Tibial nerve (tissue), 4 donors: ENCODE data around the gene SIT1. TPM values are rescaled to one million over a fixed set of nuclear protein-coding genes. Genes with fewer than 3 reads are reported as not detected.

ENCODE experiments used
- DNase-seq, 2 donors: peaks; one replicate each; pipeline ENCODE4 v3.0.0-alpha.2; 2019; ENCODE audit warnings: low spot score in 2 of 2
- H3K27ac ChIP-seq, 4 donors: fragments of 200-600 bp; sonication (generic) in 3 of 4; one replicate each; pipeline ENCODE4 v1.5.1; 2017 to 2019; ENCODE audit warnings: mild to moderate bottlenecking in 1 of 4
- H3K27me3 ChIP-seq, 2 donors: fragments of 200-600 bp; sonication (generic) in 1 of 2; one replicate each; pipeline versions ENCODE4 v1.5.1 to v1.6.0; 2017 to 2019
- H3K36me3 ChIP-seq, 3 donors: fragments of 200-600 bp; sonication (generic); one replicate each; pipeline ENCODE4 v1.5.1; 2018 to 2019
- H3K4me1 ChIP-seq, 4 donors: fragments of 200-600 bp; sonication (generic) in 3 of 4; one replicate each; pipeline ENCODE4 v1.5.1; 2017 to 2019
- H3K4me3 ChIP-seq, 4 donors: fragments of 200-600 bp; sonication (generic) in 3 of 4; one replicate each; pipeline ENCODE4 v1.5.1; 2017 to 2019; ENCODE audit warnings: mild to moderate bottlenecking in 1 of 4, moderate library complexity in 1 of 4
- H3K9me3 ChIP-seq, 4 donors: fragments of 200-600 bp; sonication (generic) in 3 of 4; one replicate each; pipeline ENCODE4 v1.5.1; 2017 to 2019
- EP300 ChIP-seq, 2 donors: sonication (generic); formaldehyde crosslinking; IDR thresholded peaks; one replicate each; pipeline ENCODE4 v1.6.1; 2017; ENCODE audit warnings: antibody characterized with exemption in 2 of 2, mild to moderate bottlenecking in 1 of 2
- POLR2A ChIP-seq, 2 donors: fragments of 450-650 bp; IDR thresholded peaks; one replicate each; pipeline ENCODE4 v1.6.1; 2017; ENCODE audit warnings: antibody characterized with exemption in 2 of 2, mild to moderate bottlenecking in 2 of 2, moderate library complexity in 2 of 2
- WGBS, 2 donors: methylation state at CpG; one replicate each; pipeline ENCODE4 v1.1.5; 2018; 5-methylcytosine and 5-hydroxymethylcytosine counted together
- total RNA-seq, 4 donors: library from RNA; depleted of rRNA; stranded (reverse); fragments of >200 nt; gene quantifications; one replicate each; pipeline ENCODE4 v1.1.0, GENCODE V29; 2016
- TF ChIP-seq, protein P1 (sequence below), 5 experiments: fragments of 200-600 bp in 3 of 5; fragments of 450-650 bp in 2 of 5; sonication (generic) in 3 of 5; IDR thresholded peaks; one replicate each; pipeline ENCODE4 v1.5.1; 2016 to 2019; ENCODE audit warnings: antibody characterized with exemption in 5 of 5, mild to moderate bottlenecking in 3 of 5, moderate library complexity in 2 of 5

Gene SIT1
- total RNA-seq, 4 donors from 2014 or later: 0.39 TPM; not detected in 3

DNA sequence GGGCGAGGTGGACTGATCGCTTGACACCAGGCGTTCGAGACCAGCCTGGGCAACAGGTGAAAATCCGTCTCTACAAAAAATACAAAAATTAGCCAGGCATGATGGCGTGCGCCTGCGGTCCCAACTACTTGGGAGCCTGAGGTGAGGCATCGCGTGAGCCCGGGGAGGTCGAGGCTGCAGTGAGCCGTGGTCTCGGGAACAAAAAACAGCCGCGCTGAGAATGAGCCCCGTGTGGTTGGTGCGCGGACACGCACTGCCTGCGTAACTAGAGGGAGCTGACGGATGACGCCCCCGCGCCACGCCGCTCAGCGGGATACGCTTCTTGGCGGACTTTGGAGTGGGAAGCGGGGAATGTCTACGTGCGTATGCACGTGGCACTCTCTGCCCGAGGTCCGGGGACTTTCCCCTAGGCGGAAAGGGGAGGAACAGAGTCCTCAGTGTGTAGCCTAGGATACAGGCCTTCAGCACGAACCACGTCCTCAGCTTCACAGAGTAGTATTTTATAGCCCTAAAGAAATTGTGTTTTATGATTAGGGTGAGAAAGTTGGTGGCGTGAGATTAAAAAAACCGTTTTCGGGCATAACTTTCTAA lies 6.9 kb upstream of the SIT1 start, which contains the start of gene RMRP:
Gene RMRP, minus strand, starts transcription at position 474 of the 591 bp plus-strand sequence.
- WGBS, 2 donors: 0 to 1% methylated on average over 33 to 42 of the region's 42 CpGs
- TF ChIP-seq, protein P1, sequence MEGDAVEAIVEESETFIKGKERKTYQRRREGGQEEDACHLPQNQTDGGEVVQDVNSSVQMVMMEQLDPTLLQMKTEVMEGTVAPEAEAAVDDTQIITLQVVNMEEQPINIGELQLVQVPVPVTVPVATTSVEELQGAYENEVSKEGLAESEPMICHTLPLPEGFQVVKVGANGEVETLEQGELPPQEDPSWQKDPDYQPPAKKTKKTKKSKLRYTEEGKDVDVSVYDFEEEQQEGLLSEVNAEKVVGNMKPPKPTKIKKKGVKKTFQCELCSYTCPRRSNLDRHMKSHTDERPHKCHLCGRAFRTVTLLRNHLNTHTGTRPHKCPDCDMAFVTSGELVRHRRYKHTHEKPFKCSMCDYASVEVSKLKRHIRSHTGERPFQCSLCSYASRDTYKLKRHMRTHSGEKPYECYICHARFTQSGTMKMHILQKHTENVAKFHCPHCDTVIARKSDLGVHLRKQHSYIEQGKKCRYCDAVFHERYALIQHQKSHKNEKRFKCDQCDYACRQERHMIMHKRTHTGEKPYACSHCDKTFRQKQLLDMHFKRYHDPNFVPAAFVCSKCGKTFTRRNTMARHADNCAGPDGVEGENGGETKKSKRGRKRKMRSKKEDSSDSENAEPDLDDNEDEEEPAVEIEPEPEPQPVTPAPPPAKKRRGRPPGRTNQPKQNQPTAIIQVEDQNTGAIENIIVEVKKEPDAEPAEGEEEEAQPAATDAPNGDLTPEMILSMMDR (IDR thresholded peaks at IDR 0.05): peak; percentile 16 to 86 (median 33)
- peak; percentile 88 to 90 for TF ChIP-seq POLR2A (IDR thresholded peaks at IDR 0.05)
- TF ChIP-seq EP300 (IDR thresholded peaks at IDR 0.05): peak; percentile 98 to 99
- H3K4me3 ChIP-seq: peak within 1 kb of the TSS; percentile 58 to 94 (median 90)

DNA sequence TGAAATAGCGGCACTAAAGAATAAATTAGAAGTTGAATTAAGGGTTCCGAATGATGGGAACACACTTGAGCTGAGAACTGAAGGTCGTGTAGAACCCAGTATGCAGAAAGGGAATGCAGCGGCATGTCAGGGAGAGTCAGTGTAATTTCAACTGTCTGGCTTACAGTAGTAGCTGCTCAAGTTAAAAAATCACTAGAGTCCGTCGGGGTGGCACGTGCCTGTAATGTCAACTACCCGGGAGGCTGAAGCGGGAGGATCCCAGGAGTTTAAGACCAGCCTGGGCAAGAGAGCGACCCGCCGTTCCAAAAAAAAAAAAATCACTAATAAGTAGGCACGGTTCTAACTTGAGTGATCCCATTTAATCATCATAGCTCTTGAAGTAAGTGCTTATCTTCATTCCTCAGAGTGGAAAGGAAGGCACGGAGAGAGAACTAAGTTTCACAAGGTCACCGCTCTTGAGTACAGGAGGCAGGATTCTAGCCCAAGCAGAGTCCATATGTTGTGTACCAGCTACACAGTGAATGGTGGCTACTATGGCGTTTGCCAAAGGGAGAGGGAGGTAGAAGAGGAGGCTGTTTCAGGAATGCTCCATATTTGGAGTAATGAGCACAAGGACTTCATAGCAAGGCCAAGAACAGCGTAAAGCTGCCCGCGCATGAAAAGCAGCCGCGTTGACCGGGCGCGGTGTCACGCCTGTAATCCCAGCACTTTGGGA lies 6.3 kb upstream of the SIT1 start:
- DNase-seq: no peak
- 34% methylated on average over 25 of the region's 25 CpGs for WGBS, 2 donors
- Histone ChIP-seq H3K4me3 (peak overlapping the region; percentile 58 to 94 (median 90)), H3K27ac (peak overlapping the region; percentile 90 to 99 (median 92)), H3K36me3 (peaks cover 0 to 12% (median 0%) of the 10 kb centered on the region in 3 donors), H3K9me3 (no peaks in the 10 kb centered on the region), H3K27me3 (no peaks in the 10 kb centered on the region), H3K4me1 (peaks cover 0 to 41% (median 10%) of the 10 kb centered on the region in 4 donors)
- no peak for TF ChIP-seq EP300 (IDR thresholded peaks at IDR 0.05)
- TF ChIP-seq POLR2A (IDR thresholded peaks at IDR 0.05): no peak
- TF ChIP-seq, protein P1 (IDR thresholded peaks at IDR 0.05): no peak

More for the DNA sequence above, 6.9 kb upstream of the SIT1 start, which contains the start of gene RMRP:
- Histone ChIP-seq H3K9me3 (no peaks in the 10 kb centered on the region), H3K27me3 (no peaks in the 10 kb centered on the region), H3K27ac (peak within 1 kb of the TSS; percentile 90 to 99 (median 92)), H3K4me1 (peaks cover 0 to 42% (median 10%) of the 10 kb centered on the region in 4 donors), H3K36me3 (peaks cover 0 to 14% (median 0%) of the 10 kb centered on the region in 3 donors)
- peak; percentile 82 to 89 for DNase-seq

DNA sequence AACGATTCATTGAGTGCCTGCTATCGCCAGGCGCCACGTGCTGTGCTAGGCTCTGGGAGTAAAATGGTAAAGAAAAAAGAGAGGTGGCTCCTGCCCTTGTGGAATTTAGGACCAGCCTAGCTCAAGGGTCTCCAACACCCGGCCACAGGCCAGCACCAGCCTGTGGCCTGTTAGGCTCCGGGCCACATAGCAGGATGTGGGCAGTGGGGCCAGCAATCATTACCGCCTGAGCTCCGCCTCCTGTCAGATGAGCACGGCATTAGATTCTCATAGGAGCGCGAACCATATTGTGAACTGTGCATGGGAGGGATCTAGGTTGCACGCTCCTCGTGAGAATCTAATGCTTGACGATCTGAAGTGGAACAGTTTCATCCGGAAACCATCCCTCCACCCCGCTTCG lies 5.6 kb upstream of the SIT1 start:
- no peaks in the 10 kb centered on the region for H3K27me3 ChIP-seq
- peaks cover 0 to 35% (median 10%) of the 10 kb centered on the region in 4 donors for H3K4me1 ChIP-seq
- TF ChIP-seq POLR2A (IDR thresholded peaks at IDR 0.05): no peak
- no peak for TF ChIP-seq EP300 (IDR thresholded peaks at IDR 0.05)
- TF ChIP-seq, protein P1 (IDR thresholded peaks at IDR 0.05): no peak
- H3K27ac ChIP-seq: peak overlapping the region in 1 of 4 donors; percentile 99
- H3K9me3 ChIP-seq: no peaks in the 10 kb centered on the region
- peaks cover 0 to 11% (median 0%) of the 10 kb centered on the region in 3 donors for H3K36me3 ChIP-seq
- no peak overlapping the region for H3K4me3 ChIP-seq
- 76 to 82% methylated on average over 17 of the region's 17 CpGs for WGBS, 2 donors
- no peak for DNase-seq

GRCh38 chr9:35653611-35654010 lies 2.9 kb upstream of the SIT1 start:
- no peaks in the 10 kb centered on the region for H3K27me3 ChIP-seq
- DNase-seq: no peak
- H3K9me3 ChIP-seq: no peaks in the 10 kb centered on the region
- TF ChIP-seq, protein P1 (IDR thresholded peaks at IDR 0.05): no peak
- TF ChIP-seq POLR2A (IDR thresholded peaks at IDR 0.05) (no peak), EP300 (IDR thresholded peaks at IDR 0.05) (no peak)
- 91 to 96% methylated on average over 2 of the region's 2 CpGs for WGBS, 2 donors
- H3K4me1 ChIP-seq: peaks cover 0 to 9% (median 4%) of the 10 kb centered on the region in 4 donors
- no peak overlapping the region for H3K27ac ChIP-seq
- no peak overlapping the region for H3K4me3 ChIP-seq
- no peaks in the 10 kb centered on the region for H3K36me3 ChIP-seq

DNA sequence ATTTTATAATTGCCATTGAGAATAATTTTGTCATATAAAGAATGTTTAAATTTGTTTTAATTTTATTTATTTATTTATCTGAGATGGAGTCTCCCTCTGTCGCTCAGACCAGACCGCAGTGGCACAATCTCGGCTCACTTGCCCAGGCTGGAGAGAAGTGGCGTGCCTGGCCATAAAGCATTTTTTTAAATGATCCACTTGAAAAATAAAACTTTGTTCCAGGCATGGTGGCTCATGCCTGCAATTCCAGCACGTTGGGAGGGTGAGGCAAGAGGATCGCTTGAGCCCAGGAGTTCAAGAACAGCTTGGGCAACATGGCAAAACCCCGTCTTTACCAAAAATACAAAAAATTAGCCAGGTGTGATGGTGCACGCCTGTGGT lies 2.1 kb upstream of the SIT1 start:
- no peak overlapping the region for H3K27ac ChIP-seq
- peaks cover 0 to 9% (median 4%) of the 10 kb centered on the region in 4 donors for H3K4me1 ChIP-seq
- H3K9me3 ChIP-seq: no peaks in the 10 kb centered on the region
- WGBS, 2 donors: 88 to 94% methylated on average over 8 of the region's 8 CpGs
- DNase-seq: no peak
- no peaks in the 10 kb centered on the region for H3K27me3 ChIP-seq
- H3K4me3 ChIP-seq: no peak overlapping the region
- TF ChIP-seq, protein P1 (IDR thresholded peaks at IDR 0.05): no peak
- TF ChIP-seq POLR2A (IDR thresholded peaks at IDR 0.05) (no peak), EP300 (IDR thresholded peaks at IDR 0.05) (no peak)
- H3K36me3 ChIP-seq: no peaks in the 10 kb centered on the region
